Measurements from ENCODE around the gene MMP13. TPM values are rescaled to one million over a fixed set of nuclear protein-coding genes. Genes with fewer than 3 reads are reported as not detected.
"Not testable (repeated sequence)": the region's sequence is repeated elsewhere in the genome, so short reads cannot be mapped to it uniquely, and the experiment has no call there.

MMP13 gene
- total RNA-seq, result not detected

DNA sequence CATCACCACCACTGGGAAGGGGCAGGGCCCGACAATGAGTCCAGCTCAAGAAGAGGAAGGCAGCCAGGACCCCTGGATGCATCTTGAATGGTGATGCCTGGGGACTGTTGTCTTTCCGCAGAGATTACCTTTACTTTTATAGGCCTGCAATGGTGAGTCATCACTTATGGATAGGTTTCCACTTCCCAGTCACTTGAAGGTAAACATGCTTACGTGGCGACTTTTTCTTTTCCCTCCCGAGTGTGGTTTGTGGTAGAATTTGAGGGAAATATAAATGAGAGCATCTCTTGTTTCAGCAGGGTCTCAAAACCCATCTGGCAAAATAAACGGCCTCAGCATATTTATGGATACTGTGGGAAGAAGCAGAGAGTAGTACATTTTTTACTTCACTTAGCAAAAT is at the start of gene MMP13:
TSS of gene MMP13 (minus strand) at position 109 of the 400 bp plus-strand sequence. CDS start at position 82, 27 bp downstream.
- DNase-seq (ENCODE audit: low spot score in 2 of 2) (no peak), FAIRE-seq (no peak)

- FAIRE-seq; DNase-seq (ENCODE audit: low spot score in 2 of 2): not testable (repeated sequence)
These were observed 48.7 kb upstream of the MMP13 start for GRCh38 chr11:103004234-103004633.

- DNase-seq (ENCODE audit: low spot score in 2 of 2) (no peak), FAIRE-seq (no peak)
These were observed 38.6 kb upstream of the MMP13 start for GRCh38 chr11:102994105-102994504.

DNA sequence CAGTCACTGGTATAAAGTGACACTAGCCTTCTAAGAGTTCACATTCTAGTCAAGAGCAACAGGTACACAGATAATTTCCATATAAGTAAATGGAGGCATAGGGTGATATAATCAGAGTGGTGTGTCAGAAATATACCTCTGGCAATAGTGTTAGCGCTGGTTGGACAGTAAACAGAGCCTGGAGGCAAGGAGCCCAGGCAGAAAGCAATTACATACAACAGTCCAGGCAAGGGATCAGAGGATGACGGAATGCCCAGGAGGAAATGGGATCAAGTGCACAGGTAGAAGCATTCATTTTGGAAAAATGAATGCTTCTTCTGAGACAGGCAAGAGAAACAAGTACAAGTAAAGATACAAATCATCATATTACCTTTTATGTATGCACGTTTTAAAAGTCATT is 36.2 kb upstream of the MMP13 start:
- FAIRE-seq (no peak), DNase-seq (ENCODE audit: low spot score in 2 of 2) (no peak)

DNA sequence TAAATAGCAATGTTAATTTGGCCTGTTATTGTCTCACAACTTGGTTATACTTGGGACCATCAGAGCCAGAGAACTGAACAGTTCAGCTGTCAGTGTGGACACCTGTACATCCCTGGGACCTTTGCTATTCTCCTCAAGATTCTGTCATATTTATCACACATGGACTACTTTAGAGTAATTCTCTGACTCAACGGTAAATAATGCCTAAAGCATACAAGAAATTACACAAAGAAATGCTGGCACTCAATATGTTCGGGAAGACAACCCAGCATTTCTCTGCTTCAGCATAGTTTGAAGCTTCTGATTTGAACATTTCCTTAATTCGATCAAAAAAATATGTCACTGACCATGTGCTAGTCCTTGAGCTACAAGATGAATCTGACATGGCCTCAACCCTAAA is 34.6 kb upstream of the MMP13 start:
- FAIRE-seq (no peak), DNase-seq (ENCODE audit: low spot score in 2 of 2) (no peak)

DNA sequence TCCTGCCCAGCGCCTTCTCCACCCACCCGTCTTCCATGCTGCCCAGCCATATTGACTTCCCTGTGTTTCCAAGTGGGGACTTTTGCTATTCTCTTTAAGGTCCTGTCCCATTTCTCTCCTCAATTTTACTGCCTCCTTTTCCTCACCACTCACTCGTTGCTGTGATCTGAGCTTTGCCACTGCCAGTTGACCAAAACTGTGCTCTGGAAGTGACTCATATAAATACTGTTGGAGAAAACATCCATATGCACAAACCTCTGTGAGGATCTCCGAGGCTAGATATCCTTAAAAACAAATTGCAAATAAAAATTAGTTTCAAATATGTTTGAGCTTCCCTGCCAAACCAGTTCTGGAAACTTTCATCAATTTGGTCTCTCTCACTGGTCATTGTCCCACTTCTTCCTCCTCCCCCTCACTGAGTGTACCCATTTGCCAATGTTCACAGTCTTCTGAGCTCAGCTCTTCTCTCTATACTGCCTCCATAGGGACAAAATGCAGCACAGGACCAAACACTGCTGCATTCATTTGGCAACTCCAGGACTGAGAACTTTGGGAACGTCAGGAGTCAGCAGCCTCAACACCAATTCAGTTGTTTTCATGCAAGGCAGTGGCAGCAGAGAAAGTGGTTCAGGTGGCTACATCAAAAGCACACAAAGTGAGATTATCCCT is 34.0 kb upstream of the MMP13 start:
- FAIRE-seq, result no peak

DNA sequence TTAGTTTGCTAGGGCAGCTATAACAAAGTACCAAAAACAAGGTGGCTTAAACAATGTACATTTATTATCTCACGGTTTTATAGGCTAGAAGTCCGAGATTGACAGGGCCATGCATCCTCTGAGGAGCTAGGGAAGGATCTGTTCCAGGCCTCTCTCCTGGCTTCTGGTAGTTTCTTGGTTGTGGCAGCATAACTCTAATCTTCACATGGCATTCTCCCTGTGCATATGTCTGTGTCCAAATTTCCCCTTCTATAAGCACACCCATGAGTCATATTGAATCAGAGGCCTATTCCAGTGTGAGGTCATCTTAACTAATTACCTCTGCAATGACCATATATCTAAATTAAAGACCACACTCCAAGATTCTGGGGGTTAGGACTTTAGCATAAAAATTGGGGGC is 31.3 kb upstream of the MMP13 start:
- DNase-seq (ENCODE audit: low spot score in 2 of 2), result no peak

More for the DNA sequence above, 34.0 kb upstream of the MMP13 start:
- no peak for DNase-seq (ENCODE audit: low spot score in 2 of 2)

GRCh38 chr11:102985850-102986249 is 30.3 kb upstream of the MMP13 start:
- FAIRE-seq (no peak), DNase-seq (ENCODE audit: low spot score in 2 of 2) (no peak)

More for the DNA sequence above, 31.3 kb upstream of the MMP13 start:
- no peak for FAIRE-seq

DNA sequence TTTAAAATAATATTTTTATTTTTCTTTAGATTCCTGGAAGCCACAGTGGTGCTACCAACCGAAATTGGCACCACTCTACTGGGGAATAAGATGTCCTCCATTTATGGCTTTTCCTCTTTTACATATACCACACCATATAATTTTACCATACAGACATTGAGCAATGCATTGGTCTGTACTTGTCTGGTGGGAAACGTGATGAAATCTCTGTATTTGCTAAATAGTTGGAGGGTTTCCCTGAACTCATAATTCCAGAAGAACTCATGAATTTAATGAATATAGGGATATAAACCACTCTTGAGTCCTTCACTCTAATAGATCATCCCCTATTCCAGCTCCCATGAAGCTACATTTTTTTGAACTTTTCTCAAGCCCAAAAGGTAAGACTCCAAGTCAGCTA is 28.0 kb upstream of the MMP13 start:
- FAIRE-seq, result no peak
- DNase-seq (ENCODE audit: low spot score in 2 of 2), result no peak

DNA sequence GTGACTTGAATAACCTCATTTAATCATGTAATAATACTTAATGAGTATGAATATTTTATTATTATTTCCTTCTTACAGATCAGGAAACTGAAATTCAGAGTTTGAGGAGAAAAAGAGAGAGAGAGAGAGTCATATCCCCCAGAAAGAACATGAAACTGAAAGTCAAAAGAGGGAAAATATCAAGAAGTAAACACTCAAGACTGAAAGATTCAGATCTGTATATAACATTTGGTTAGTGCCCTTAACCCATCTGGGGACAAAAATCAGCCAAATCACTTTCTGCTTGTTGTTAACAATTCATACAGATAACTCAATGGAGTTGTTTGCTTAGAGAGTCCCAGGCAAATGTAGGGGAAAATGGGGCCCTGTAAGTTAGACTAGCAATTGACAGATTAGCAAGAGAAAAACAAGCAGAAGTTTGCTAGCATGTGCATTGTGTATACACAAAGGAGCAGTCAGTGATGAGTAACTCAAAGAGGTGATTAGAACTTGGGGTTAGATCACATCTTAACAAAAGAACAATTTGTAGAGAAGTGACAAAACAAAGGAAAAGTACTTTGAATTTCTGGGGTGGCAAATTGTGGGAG is 25.9 kb upstream of the MMP13 start:
- DNase-seq (ENCODE audit: low spot score in 2 of 2), result no peak
- FAIRE-seq, result no peak

GRCh38 chr11:102974552-102975280 is 19.2 kb upstream of the MMP13 start:
- DNase-seq (ENCODE audit: low spot score in 2 of 2) (no peak), FAIRE-seq (no peak)

- peak; percentile 3 for FAIRE-seq
- not testable (repeated sequence) for DNase-seq (ENCODE audit: low spot score in 2 of 2)
These were observed 18.2 kb upstream of the MMP13 start for GRCh38 chr11:102973698-102974097.

- FAIRE-seq, result no peak
- no peak for DNase-seq (ENCODE audit: low spot score in 2 of 2)
These were observed 17.3 kb upstream of the MMP13 start for GRCh38 chr11:102972853-102973252.

GRCh38 chr11:102971766-102972165 is 16.2 kb upstream of the MMP13 start:
- FAIRE-seq, result no peak

GRCh38 chr11:102967497-102967896 is 12.0 kb upstream of the MMP13 start:
- FAIRE-seq (no peak), DNase-seq (ENCODE audit: low spot score in 2 of 2) (no peak)

More at GRCh38 chr11:102971766-102972165, 16.2 kb upstream of the MMP13 start:
- no peak for DNase-seq (ENCODE audit: low spot score in 2 of 2)

DNA sequence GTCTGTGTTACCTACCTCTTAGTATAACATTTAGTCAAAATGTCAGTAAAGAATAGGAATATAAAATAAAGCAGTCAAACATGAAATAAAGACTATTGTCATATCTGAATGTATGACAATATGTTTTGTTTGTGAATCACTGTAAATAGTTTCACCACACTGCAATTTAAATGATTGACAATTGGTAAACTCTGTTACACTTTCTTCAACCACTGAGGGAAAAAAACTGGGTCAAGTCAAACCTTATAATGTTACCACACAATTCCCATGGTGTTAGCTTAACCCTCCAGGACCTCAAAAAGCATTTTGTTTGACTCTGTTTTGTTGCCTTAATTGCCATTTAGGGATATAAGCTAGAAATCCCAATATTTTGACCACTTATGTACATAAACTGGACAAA is 10.5 kb upstream of the MMP13 start:
- DNase-seq (ENCODE audit: low spot score in 2 of 2) (no peak), FAIRE-seq (no peak)

DNA sequence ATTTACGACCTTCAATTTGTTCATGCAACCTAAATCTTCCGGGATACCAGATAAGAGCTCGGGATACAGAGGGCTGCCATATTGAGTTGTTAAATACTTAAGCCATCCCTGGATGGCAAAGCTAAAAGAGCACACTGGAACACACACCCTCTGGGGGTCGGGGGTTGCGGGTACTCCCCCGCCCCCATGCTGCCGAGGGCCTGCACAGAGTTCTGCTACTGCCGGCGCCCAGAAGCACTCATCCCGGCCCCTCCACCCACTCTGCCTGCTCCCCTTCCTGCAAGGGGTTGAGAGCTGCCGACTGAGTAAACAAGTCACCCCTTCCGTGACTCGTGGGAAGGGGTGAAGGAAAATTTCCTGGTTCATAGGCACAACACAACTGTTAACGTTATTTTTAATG is 9.3 kb upstream of the MMP13 start:
- no peak for FAIRE-seq
- DNase-seq (ENCODE audit: low spot score in 2 of 2), result no peak

DNA sequence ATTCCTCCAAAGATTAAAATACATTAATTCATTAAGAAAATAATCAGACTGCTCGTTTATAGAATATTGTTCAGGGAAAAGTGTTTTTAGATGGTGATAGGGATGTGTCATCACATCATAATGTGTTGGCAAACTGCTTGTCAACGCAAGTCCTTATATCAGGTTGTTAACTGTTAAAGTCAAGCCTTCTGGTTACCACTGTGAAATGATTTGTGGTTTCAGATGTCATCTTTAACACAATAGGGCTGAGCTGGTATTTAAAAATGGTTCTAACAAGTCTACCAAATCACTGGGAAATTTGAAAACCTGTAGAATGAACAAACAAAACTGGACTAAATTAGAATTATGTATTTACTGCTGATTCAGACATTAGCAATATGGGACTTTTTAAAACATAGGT is 2.4 kb upstream of the MMP13 start:
- DNase-seq (ENCODE audit: low spot score in 2 of 2) (no peak), FAIRE-seq (no peak)

DNA sequence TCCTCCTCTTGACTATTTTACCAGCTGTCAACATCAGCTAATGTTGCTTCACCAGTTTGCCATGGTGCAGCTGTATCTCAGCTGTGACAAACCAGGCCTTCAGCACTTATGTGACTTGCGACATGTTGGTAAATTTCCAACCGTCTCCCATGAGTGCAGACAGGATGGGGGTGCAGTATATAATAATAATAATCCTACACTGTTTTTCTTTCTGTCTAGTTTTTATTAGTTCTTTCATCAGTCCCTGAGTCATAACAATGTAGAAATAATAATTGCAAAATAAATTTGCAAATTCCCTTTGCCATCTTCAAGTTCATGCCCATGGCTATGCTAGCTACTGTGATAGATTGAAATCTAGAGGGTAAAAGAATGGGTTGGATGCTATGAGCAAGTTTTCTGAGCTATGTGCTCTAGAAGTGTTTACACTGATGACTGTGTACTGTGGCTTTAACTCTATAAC is 4.9 kb downstream of the MMP13 start:
- DNase-seq (ENCODE audit: low spot score in 2 of 2) (no peak), FAIRE-seq (no peak)

- FAIRE-seq (no peak), DNase-seq (ENCODE audit: low spot score in 2 of 2) (no peak)
These were observed 9.3 kb downstream of the MMP13 start for GRCh38 chr11:102946237-102946636.
